Neuronal stem cell (in vitro differentiated cells): Measurements from ENCODE around the gene CROCC.
"Not testable (repeated sequence)": the region's sequence is repeated elsewhere in the genome, so short reads cannot be mapped to it uniquely, and the experiment has no call there.

Source experiments
- DNase-seq: peaks from one replicate; pipeline ENCODE4 v3.0.0-alpha.2; 2013; ENCODE audit warnings: low spot score
- H2AFZ ChIP-seq: one replicate; pipeline ENCODE4 v1.6.1; 2013; ENCODE audit warnings: mild to moderate bottlenecking, low read length, inconsistent platforms
- H2AK5ac ChIP-seq: 2 replicates; pipeline ENCODE4 v1.6.1; 2013; ENCODE audit warnings: low read depth, mild to moderate bottlenecking, inconsistent platforms, low read length, moderate library complexity, mixed read lengths
- H2BK120ac ChIP-seq: 2 replicates; pipeline ENCODE4 v1.6.1; 2013; ENCODE audit warnings: low read depth, mild to moderate bottlenecking, inconsistent platforms, low read length, moderate library complexity, mixed read lengths
- H2BK12ac ChIP-seq: one replicate; pipeline ENCODE4 v1.6.1; 2013; ENCODE audit warnings: low read length, inconsistent platforms
- H2BK15ac ChIP-seq: 2 replicates; pipeline ENCODE4 v1.6.1; 2013; ENCODE audit warnings: mild to moderate bottlenecking, low read length, inconsistent platforms, mixed read lengths
- H2BK5ac ChIP-seq: one replicate; pipeline ENCODE4 v1.6.1; 2013; ENCODE audit warnings: inconsistent platforms, mild to moderate bottlenecking, low read length, moderate library complexity
- H3K14ac ChIP-seq: one replicate; pipeline ENCODE4 v1.6.1; 2013; ENCODE audit warnings: low read length, inconsistent platforms
- H3K18ac ChIP-seq: 2 replicates; pipeline ENCODE4 v1.6.1; 2013; ENCODE audit warnings: low read length, inconsistent platforms
- H3K23ac ChIP-seq: 2 replicates; pipeline ENCODE4 v1.6.1; 2013; ENCODE audit warnings: low read depth, mild to moderate bottlenecking, mixed read lengths, low read length, inconsistent platforms; ENCODE audit not compliant: poor library complexity
- H3K27ac ChIP-seq: replicated peaks from 3 replicates; pipeline ENCODE4 v1.5.1; 2013; ENCODE audit warnings: low read length, inconsistent platforms
- H3K27me3 ChIP-seq, 3 experiments: 2 replicates each; pipeline ENCODE4 v1.6.1; 2013; ENCODE audit warnings: low read length in 3 of 3, mild to moderate bottlenecking in 2 of 3, inconsistent platforms in 1 of 3, low read depth in 1 of 3, mixed read lengths in 1 of 3, moderate library complexity in 1 of 3; ENCODE audit not compliant: control insufficient read depth in 3 of 3, insufficient read depth in 3 of 3
- H3K36me3 ChIP-seq, 2 donors: replicated peaks in 1 of 2; 2 replicates each; pipeline ENCODE4 v1.6.1; 2013; ENCODE audit warnings: low read length in 2 of 2; ENCODE audit not compliant: control insufficient read depth in 2 of 2, insufficient read depth in 2 of 2
- H3K4ac ChIP-seq: 2 replicates; pipeline ENCODE4 v1.6.1; 2013; ENCODE audit warnings: inconsistent platforms, mild to moderate bottlenecking, low read length, moderate library complexity
- H3K4me1 ChIP-seq, 2 donors: 1 replicate in 1 of 2; 2 replicates in 1 of 2; pipeline ENCODE4 v1.6.1; 2013; ENCODE audit warnings: low read length in 2 of 2, low read depth in 1 of 2; ENCODE audit not compliant: control insufficient read depth in 2 of 2, insufficient read depth in 1 of 2
- H3K4me2 ChIP-seq: one replicate; pipeline ENCODE4 v1.6.1; 2013; ENCODE audit warnings: mild to moderate bottlenecking, low read length, inconsistent platforms; ENCODE audit not compliant: insufficient read depth, poor library complexity, severe bottlenecking
- H3K4me3 ChIP-seq, 2 donors: 2 replicates each; pipeline ENCODE4 v1.5.1; 2013; ENCODE audit warnings: low read length in 2 of 2, mild to moderate bottlenecking in 2 of 2, inconsistent platforms in 1 of 2, moderate library complexity in 1 of 2
- H3K79me1 ChIP-seq: one replicate; pipeline ENCODE4 v1.6.1; 2013; ENCODE audit warnings: low read depth, mild to moderate bottlenecking, inconsistent platforms, low read length, moderate library complexity
- H3K9ac ChIP-seq: one replicate; pipeline ENCODE4 v1.6.1; 2013; ENCODE audit warnings: mild to moderate bottlenecking, low read depth, low read length, inconsistent platforms; ENCODE audit not compliant: poor library complexity
- H3K9me3 ChIP-seq, 2 donors: replicated peaks in 1 of 2; 2 replicates each; pipeline versions ENCODE3 to v1.6.1; 2013; ENCODE audit warnings: low read length in 2 of 2, mild to moderate bottlenecking in 2 of 2, inconsistent platforms in 1 of 2, low read depth in 1 of 2, mixed read lengths in 1 of 2, moderate library complexity in 1 of 2; ENCODE audit not compliant: control insufficient read depth in 2 of 2, insufficient read depth in 1 of 2
- H4K8ac ChIP-seq: one replicate; pipeline ENCODE4 v1.6.1; 2013; ENCODE audit warnings: low read depth, mild to moderate bottlenecking, inconsistent platforms, low read length, moderate library complexity
- H4K91ac ChIP-seq: one replicate; pipeline ENCODE4 v1.6.1; 2013; ENCODE audit warnings: low read length, low read depth, mild to moderate bottlenecking, inconsistent platforms; ENCODE audit not compliant: poor library complexity
- WGBS, 2 donors: extraction: QIAGEN DNeasy Blood & Tissue Kit; methylation state at CpG; one replicate each; pipeline ENCODE4 v1.1.7; 2013; ENCODE audit warnings: missing lambda C conversion rate in 2 of 2, mixed read lengths in 1 of 2; ENCODE audit not compliant: insufficient read length in 2 of 2, insufficient replicate concordance in 1 of 2; ENCODE audit errors: extremely low coverage in 2 of 2; 5-methylcytosine and 5-hydroxymethylcytosine counted together

The CROCC gene

DNA sequence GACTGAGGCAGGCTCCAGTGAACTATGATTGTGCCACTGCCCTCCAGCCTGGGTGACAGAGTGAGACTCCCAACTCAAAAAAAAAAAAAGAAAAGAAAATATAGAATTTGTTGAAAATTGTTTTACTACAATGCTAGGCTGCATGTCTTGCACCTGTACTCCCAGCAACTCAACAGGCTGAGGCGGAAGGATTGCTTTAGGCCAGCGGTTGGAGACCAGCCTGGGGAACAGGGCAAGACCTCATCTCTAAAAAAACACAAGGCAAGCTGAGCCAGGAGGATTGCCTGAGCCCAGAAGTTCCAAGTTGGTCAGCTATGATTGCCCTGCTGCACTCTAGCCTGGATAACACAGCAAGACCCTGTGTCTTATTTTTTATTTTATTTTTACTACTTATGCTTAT, 22.7 kb upstream of the CROCC start:
- not testable (repeated sequence) for H3K36me3 ChIP-seq, H3K9me3 ChIP-seq, H3K27me3 ChIP-seq, H2AK5ac ChIP-seq, DNase-seq, H2BK120ac ChIP-seq, H3K14ac ChIP-seq, H3K4me2 ChIP-seq, H4K8ac ChIP-seq, H3K79me1 ChIP-seq, H3K9ac ChIP-seq, H3K18ac ChIP-seq, H3K27ac ChIP-seq, H2BK5ac ChIP-seq, H2BK15ac ChIP-seq, H4K91ac ChIP-seq, H2AFZ ChIP-seq, H2BK12ac ChIP-seq, H3K4me3 ChIP-seq, H3K4ac ChIP-seq, H3K4me1 ChIP-seq, H3K23ac ChIP-seq
- no CpG with 5 or more reads among the region's 2 CpGs for WGBS, 2 donors

GRCh38 chr1:16900751-16901150, 21.0 kb upstream of the CROCC start:
- Histone ChIP-seq H3K4me1 (peaks cover 2 to 4% of the 10 kb centered on the region in 2 donors), H2AK5ac (no peak overlapping the region), H3K4me2 (no peak overlapping the region), H2BK12ac (no peak overlapping the region), H3K27ac (no peak overlapping the region), H3K36me3 (no peaks in the 10 kb centered on the region), H3K23ac (no peak overlapping the region), H4K91ac (no peak overlapping the region), H3K14ac (no peak overlapping the region), H3K9me3 (no peaks in the 10 kb centered on the region), H2BK15ac (no peak overlapping the region), H3K18ac (no peak overlapping the region), H3K79me1 (no peaks in the 10 kb centered on the region), H2BK120ac (no peak overlapping the region), H3K27me3 (no peaks in the 10 kb centered on the region), H3K9ac (no peak overlapping the region), H2AFZ (peak overlapping the region; percentile 49), H3K4me3 (no peak overlapping the region), H3K4ac (no peak overlapping the region), H2BK5ac (no peak overlapping the region), H4K8ac (no peak overlapping the region)
- DNase-seq: no peak
- WGBS, 2 donors: no CpG with 5 or more reads among the region's 2 CpGs

DNA sequence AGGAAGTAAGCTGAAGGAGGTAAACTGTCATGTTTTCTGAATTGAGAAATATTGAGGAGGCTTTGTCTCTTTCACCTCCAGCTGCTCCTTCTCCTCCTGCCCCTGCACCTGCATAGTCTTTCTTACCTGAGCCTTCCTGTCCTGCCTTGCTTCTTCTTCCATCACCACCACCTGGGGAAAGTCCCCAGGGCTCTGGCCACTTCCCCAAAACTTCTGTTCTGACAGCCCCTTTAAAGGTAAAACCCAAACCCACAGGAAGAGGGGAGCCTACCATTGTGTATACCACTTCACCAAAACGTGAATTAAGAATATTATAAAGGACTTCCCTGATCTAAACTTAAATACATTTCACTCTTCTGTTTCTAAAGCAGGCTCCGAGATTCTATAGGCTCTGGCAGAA, 20.4 kb upstream of the CROCC start:
- not testable (repeated sequence) for H2AK5ac ChIP-seq, H3K23ac ChIP-seq, H3K4me3 ChIP-seq, H3K4ac ChIP-seq, H4K91ac ChIP-seq, H3K4me1 ChIP-seq, H2BK120ac ChIP-seq, H3K79me1 ChIP-seq, H2BK5ac ChIP-seq, H4K8ac ChIP-seq, H3K4me2 ChIP-seq, H2BK15ac ChIP-seq, H3K36me3 ChIP-seq, H3K27me3 ChIP-seq, H3K18ac ChIP-seq, H3K14ac ChIP-seq, H3K9ac ChIP-seq, H2AFZ ChIP-seq, H3K27ac ChIP-seq, DNase-seq, H2BK12ac ChIP-seq, H3K9me3 ChIP-seq
- WGBS, 2 donors: no CpG with 5 or more reads among the region's 2 CpGs

- no CpG with 5 or more reads among the region's 2 CpGs for whole genome bisulfite sequencing, 2 donors
- H4K8ac ChIP-seq: no peak overlapping the region
- no peak overlapping the region for H3K4me3 ChIP-seq
- H3K27ac ChIP-seq: peak overlapping the region; percentile 16
- no peak overlapping the region for H3K4ac ChIP-seq
- peaks cover 1 to 7% of the 10 kb centered on the region in 2 donors for H3K4me1 ChIP-seq
- H4K91ac ChIP-seq: no peak overlapping the region
- no peak overlapping the region for H2BK15ac ChIP-seq
- no peak overlapping the region for H3K14ac ChIP-seq
- H3K4me2 ChIP-seq: no peak overlapping the region
- H3K27me3 ChIP-seq: no peaks in the 10 kb centered on the region
- H3K79me1 ChIP-seq: no peaks in the 10 kb centered on the region
- no peak overlapping the region for H3K18ac ChIP-seq
- H3K23ac ChIP-seq: no peak overlapping the region
- no peak overlapping the region for H2BK120ac ChIP-seq
- H2BK5ac ChIP-seq: no peak overlapping the region
- no peak overlapping the region for H2BK12ac ChIP-seq
- H3K36me3 ChIP-seq: no peaks in the 10 kb centered on the region
- H2AK5ac ChIP-seq: no peak overlapping the region
- H3K9me3 ChIP-seq: peaks cover 5 to 8% of the 10 kb centered on the region in 2 donors
- DNase-seq: no peak
- no peak overlapping the region for H3K9ac ChIP-seq
- peak overlapping the region; percentile 59 for H2AFZ ChIP-seq
Measured at GRCh38 chr1:16903054-16903453, 18.7 kb upstream of the CROCC start.
